Measurements from ENCODE around the gene PDLIM1.

DNA sequence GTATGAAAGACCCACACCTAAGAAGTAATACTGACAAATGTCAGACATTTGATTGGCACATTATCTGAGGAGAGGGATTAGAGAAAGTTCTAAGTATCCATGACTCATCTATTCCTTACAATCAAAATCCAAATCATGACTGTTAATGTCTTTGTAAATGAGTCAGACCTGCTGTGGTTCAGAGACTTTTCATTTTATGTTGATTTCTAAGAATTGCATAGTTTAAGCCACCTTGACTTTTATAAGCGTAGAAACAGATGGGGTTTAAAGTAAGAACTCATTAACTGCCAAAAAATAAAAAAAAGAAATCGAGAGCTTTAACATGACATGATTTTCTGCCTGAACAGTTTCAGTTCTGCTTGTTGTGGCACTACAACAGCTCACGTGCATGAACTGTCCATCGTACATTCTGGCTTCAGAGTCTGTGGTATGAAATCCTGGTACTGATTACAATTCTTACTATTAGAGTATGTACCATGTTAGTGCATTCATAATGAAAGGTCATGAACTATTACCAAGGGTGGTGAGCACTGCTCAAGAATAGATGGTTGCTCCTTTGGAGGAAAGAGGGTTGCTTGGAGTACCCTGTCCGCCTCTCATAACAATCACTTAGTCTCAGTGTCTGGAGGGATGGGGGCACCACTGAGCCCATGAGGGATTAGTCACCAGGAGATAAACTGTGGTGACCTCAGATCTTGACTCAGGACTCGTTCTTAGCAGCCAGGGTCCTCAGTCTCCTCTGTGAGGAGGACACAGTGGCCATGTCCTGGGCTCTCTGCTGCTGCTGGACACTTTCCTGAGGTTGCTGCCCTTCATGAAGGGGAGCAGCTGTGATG, 54.5 kb downstream of the PDLIM1 start:
- no peak for TF ChIP-seq EZH2 (IDR thresholded peaks at IDR 0.05)
- TF ChIP-seq EGR1 (IDR thresholded peaks at IDR 0.05; ENCODE audit: low read depth) = no peak

Measured in HCT116 (cell line).